SKM-1 treated with dmso at 0.1 percent for 144 hours (cell line): Measurements from ENCODE around the gene FAM174C.
"Not testable (repeated sequence)": the region's sequence is repeated elsewhere in the genome, so short reads cannot be mapped to it uniquely, and the experiment has no call there.

Experiments
- DNase-seq: peaks from one replicate; lab custom pipeline; 2025; ENCODE audit not compliant: unreplicated experiment; lab: John Stamatoyannopoulos, UW

The FAM174C gene

DNA sequence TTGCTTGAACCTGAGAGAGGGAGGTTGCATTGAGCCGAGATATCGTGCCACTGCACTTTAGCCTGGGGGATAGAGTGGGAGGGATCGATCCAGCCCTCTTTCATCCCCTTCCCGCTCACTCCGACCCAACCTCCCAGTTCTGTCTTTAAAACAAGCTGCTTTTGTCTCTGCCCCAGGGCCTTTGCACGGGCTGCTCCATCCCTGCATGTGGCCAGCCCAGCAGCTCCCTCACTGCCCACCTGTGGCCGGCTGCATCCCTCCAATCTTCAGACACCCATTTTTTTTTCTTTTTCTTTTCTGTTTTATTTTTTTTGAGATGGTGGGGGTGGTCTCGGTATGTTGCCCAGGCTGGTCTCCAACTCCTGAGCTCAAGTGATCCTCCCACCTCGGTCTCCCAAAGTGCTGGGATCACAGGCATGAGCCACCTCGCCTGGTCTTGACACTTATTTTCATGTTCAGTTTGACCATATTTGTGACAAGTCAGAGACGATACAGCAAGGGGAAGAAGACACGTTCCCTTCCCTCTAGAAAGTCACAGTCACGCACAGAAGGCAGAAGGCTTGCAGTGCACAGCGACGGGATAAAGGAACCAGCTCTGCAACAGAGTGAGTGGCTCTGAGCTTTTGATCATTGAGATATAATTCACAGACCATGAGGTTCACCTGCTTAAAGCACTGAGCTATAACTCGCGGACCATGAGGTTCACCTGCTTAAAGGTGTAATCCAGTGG lies 42.1 kb downstream of the FAM174C start:
- no peak for DNase-seq

GRCh38 chr19:1318678-1319471 lies 43.5 kb downstream of the FAM174C start:
- DNase-seq: no peak

DNA sequence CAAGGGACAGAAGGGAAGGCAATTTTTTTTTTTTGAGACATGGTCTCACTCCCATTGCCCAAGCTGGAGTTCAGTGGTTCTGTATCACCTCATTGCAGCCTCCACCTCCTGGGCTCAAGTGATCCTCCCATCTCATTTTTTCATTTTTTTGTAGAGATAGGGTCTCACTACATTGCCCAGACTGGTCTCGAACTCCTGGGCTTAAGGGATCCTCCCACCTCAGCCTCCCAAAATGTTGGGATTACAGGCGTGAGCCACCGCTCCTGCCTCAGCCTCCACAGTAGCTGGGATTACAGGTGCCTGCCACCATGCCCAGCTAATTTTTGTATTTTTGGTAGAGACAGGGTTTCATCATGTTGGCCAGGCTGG lies 44.9 kb downstream of the FAM174C start:
- not testable (repeated sequence) for DNase-seq

DNA sequence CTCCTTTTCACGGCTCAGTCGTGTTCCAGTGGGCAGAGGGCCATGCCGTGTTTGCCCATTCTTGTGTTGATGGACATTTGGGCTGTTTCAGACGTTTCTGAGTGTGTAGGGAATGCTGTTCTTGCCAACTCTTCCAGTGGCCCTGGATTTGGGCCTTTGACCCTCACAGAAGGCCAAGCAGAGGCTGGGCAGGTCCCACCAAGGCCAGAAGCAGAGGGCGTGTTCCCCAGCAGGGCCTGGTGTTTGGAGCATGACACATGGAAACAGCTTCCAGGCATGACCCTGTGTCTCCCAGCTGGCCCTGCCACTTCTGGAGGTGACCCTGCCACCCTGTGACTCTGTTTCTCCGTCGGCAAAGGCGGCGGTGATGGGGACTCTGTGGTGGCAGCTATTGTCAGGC lies 46.2 kb downstream of the FAM174C start:
- no peak for DNase-seq

GRCh38 chr19:1322198-1322981 lies 47.1 kb downstream of the FAM174C start:
- DNase-seq: no peak

DNA sequence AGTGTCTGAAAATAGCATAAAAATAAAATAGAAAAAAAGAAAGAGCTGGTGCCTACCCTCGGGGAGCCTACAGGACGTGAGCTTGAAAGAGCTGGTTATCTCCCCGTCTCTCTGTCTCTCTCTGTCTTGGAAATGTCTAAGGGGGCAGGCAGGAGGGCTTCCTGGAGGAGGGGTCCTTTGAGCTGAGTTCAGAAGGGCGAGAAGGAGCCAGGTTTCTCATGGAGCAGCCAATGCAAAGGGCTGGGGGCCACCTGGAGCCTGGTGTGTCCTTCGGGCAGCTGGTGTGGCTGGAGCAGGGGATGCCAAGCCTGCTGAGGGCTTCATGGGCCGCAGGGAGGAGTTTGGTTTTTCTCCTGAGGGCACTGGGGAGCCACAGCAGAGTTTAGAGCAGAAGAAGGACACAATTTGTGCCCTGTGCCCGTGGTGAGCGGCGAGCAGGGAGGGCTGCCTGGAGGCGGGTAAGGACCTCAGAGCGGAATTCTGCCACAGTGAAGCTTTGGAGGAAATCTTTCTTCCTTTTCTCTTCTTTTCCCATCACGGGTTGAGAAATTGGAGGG lies 49.0 kb downstream of the FAM174C start:
- DNase-seq: no peak

DNA sequence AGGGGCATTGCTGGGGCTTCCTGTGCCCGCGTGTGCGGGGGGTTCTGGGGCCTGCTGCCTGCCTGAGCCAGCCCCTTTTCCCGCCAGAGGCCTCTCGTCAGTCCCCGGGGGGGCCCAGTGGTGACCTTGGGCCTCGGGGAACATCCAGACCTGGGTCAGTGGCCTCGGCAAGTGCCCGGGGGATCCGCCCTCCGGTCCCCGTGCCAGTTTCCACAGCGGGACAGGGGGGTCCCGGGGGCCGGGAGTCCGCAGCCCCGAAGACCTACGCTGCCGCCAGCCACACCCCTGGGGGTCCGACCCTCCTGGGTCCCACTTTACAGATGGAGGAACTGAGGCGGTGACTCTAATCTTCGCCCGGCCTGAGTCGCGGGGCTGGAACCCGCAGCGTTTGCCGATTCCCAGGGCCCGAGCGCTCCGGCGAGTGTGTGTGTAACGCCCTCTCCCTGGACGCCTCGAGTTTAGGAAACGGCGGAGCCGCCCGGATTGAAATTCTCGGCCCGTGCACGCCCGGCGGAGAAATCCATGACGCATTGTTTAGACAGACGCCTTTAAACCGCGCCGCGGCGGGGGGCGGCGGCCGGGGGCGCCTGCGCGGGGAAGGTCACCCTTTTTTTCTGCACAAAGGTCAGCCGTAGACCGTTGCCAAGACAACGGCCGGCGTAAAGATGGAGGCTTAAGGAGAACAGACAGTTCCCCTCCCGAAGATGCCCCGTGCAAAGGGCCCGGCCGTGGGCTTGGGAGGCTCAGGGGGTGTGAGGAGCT lies 49.7 kb downstream of the FAM174C start:
- DNase-seq: no peak

DNA sequence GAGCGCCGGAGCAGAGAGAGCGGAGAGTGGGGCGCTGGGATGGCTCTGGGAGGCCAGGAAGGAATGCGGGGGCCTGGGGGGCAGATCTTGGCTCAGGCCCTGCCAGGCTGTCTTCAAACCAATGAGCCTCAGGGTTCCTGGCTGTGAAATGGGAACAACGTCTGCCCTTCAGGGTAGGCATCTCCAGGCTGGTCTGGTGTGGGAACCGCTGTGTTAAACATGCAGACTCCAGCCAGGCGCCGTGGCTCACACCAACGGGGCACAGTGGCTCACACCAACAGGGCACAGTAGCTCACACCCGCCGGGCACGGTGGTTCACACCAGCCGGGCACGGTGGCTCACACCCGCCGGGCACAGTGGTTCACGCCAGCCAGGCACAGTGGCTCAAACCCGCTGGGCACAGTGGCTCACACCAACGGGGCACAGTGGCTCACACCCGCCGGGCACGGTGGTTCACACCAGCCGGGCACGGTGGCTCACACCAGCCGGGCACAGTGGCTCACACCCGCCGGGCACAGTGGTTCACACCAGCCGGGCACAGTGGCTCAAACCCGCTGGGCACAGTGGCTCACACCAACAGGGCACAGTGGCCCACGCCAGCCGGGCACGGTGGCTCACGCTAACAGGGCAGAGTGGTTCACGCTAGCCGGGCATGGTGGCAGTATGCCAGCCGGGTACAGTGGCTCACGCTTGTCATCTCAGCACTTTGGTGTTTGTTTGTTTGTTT lies 50.4 kb downstream of the FAM174C start:
- DNase-seq: no peak

GRCh38 chr19:1327125-1327524 lies 51.8 kb downstream of the FAM174C start:
- DNase-seq: no peak
